ENCODE data around the gene CANX. TPM values are rescaled to one million over a fixed set of nuclear protein-coding genes. Genes with fewer than 3 reads are reported as not detected.

CANX gene
- total and polyA plus RNA-seq, 9 of the 15 experiments (the other 6 are each of a cell fraction or from before 2014, with no cell fraction given), result 155 to 893 (median 589) TPM

DNA sequence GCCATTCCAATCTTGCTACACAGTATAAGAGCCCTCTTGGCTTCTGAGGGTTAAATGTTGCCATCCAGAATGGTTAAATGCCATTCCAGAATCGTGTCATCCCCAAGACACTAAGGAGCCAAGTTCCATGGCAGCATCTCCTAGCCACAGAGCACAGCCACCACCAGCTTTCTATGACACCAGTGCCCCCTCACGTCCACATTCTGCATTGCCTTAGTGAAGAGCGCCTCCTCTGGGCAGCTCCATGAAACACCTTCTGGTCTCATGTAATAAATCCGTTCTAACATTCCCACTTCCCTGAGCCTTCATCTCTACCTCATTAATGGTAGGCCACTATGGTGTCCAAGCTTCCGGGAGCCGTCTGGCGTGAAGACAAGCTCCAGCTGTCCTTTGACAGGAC, 30.4 kb upstream of the CANX start (continued):
- TF ChIP-seq, protein P1, sequence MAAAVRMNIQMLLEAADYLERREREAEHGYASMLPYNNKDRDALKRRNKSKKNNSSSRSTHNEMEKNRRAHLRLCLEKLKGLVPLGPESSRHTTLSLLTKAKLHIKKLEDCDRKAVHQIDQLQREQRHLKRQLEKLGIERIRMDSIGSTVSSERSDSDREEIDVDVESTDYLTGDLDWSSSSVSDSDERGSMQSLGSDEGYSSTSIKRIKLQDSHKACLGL (CRISPR knock-in tag; IDR thresholded peaks at IDR 0.05; ENCODE audit: borderline replicate concordance, poor library complexity, severe bottlenecking), result no peak
- no peak for TF ChIP-seq NFRKB (IDR thresholded peaks at IDR 0.05; ENCODE audit: low read depth)
- TF ChIP-seq FOXA3 (CRISPR knock-in tag; conservative IDR thresholded peaks at IDR 0.05 in 1 of 2, IDR thresholded peaks at IDR 0.05 in 1 of 2), result no peak
- no peak for TF ChIP-seq RUNX1 (IDR thresholded peaks at IDR 0.05; ENCODE audit: low read depth)
- TF ChIP-seq POLR2A (conservative IDR thresholded peaks at IDR 0.05), result no peak
- TF ChIP-seq KDM1A (IDR thresholded peaks at IDR 0.05), result no peak
- TF ChIP-seq ATF7 (IDR thresholded peaks at IDR 0.05), result no peak
- no peak for TF ChIP-seq ZNF57 (CRISPR knock-in tag; IDR thresholded peaks at IDR 0.05)
- no peak for TF ChIP-seq FOXJ2 (tag; IDR thresholded peaks at IDR 0.05)
- TF ChIP-seq MAZ (CRISPR knock-in tag; conservative IDR thresholded peaks at IDR 0.05 in 1 of 2, IDR thresholded peaks at IDR 0.05 in 1 of 2), result peak in 1 of 2 experiments; percentile 55; a peak in 1 of 4 replicates
- peak in 1 of 2 experiments; percentile 21; a peak in 1 of 4 replicates for TF ChIP-seq TBL1XR1 (IDR thresholded peaks at IDR 0.05; ENCODE audit: low read length in 2 of 2)
- TF ChIP-seq LARP7 (IDR thresholded peaks at IDR 0.05), result no peak
- TF ChIP-seq, protein P2, sequence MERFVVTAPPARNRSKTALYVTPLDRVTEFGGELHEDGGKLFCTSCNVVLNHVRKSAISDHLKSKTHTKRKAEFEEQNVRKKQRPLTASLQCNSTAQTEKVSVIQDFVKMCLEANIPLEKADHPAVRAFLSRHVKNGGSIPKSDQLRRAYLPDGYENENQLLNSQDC (CRISPR knock-in tag; IDR thresholded peaks at IDR 0.05), result no peak
- TF ChIP-seq MTF1 (CRISPR knock-in tag; IDR thresholded peaks at IDR 0.05; ENCODE audit: borderline replicate concordance), result no peak
- TF ChIP-seq HCFC1 (IDR thresholded peaks at IDR 0.05; ENCODE audit: low read depth, low read length), result peak; percentile 50; the same call in 1 of the 2 replicates
- TF ChIP-seq ETV5 (CRISPR knock-in tag; IDR thresholded peaks at IDR 0.05; ENCODE audit: low read depth), result no peak
- no peak for TF ChIP-seq STAT6 (CRISPR knock-in tag; IDR thresholded peaks at IDR 0.05)
- no peak for TF ChIP-seq PHF8 (IDR thresholded peaks at IDR 0.05; ENCODE audit: borderline replicate concordance, low read length)
- no peak for TF ChIP-seq PRMT5 (CRISPR knock-in tag; IDR thresholded peaks at IDR 0.05)
- TF ChIP-seq POLR2G (IDR thresholded peaks at IDR 0.05; ENCODE audit: low read depth, low read length), result no peak
- no peak for TF ChIP-seq ZNF707 (CRISPR knock-in tag; conservative IDR thresholded peaks at IDR 0.05)
- TF ChIP-seq, protein P3, sequence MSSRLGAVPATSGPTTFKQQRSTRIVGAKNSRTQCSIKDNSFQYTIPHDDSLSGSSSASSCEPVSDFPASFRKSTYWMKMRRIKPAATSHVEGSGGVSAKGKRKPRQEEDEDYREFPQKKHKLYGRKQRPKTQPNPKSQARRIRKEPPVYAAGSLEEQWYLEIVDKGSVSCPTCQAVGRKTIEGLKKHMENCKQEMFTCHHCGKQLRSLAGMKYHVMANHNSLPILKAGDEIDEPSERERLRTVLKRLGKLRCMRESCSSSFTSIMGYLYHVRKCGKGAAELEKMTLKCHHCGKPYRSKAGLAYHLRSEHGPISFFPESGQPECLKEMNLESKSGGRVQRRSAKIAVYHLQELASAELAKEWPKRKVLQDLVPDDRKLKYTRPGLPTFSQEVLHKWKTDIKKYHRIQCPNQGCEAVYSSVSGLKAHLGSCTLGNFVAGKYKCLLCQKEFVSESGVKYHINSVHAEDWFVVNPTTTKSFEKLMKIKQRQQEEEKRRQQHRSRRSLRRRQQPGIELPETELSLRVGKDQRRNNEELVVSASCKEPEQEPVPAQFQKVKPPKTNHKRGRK (tag; IDR thresholded peaks at IDR 0.05), result no peak
